ENCODE results near the gene GDE1.

Gene GDE1

DNA sequence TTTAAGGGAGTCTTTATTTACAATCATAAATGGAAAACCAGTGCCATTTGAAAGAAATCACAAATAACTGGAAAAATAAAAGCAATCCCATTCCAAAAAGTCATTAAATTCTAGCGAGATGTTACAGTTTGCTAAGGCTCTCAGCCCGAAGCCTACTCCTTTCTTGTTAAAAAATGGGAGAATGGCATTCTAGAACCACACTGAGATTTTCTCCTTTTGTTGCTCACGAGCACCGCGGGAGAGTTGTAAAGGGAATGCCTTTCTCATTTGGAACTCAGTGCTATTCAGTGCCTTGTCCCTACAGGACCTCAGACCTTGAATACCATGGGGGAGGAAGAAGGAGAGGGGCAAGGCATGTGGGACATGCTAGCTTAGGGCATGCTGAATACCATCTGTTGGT lies 36.3 kb downstream of the GDE1 start:
- DNase-seq: no peak

DNA sequence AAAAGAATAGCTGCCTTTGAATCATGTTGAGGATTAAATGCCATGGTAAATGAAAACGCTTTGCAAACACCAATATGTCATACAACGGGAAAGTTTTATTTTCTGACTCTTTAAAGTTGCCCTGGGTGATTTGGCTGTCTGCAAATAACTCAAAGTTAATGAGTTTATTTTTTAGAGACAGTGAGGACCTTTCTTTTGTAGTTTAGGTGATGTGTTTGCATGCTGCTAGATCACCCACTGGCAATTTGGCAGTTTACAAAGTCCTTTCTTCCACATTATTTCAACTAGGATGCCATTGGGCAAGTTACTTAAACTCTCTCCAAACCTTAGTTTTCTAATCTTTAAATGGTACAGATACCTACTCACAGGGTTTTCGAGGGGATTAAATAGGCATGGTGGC lies 37.8 kb downstream of the GDE1 start:
- no peak for DNase-seq

DNA sequence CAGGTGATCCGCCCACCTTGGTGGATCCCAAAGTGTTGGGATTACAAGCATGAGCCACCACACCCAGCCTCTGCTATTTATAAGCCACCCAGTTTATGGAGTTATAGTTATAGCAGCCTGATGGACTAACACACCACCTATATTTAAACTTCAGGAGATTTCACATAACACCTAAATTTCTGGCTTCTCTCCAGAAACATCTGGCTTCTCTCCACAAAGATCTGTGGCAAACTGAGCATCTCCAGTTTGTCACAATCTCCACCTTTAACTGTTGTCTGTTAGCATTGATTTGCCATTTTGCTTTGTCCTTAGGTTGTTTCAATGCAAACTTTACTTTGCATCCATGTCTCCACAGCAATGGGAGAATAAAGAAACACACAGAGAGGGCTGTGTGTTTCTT lies 39.6 kb downstream of the GDE1 start:
- DNase-seq: no peak

DNA sequence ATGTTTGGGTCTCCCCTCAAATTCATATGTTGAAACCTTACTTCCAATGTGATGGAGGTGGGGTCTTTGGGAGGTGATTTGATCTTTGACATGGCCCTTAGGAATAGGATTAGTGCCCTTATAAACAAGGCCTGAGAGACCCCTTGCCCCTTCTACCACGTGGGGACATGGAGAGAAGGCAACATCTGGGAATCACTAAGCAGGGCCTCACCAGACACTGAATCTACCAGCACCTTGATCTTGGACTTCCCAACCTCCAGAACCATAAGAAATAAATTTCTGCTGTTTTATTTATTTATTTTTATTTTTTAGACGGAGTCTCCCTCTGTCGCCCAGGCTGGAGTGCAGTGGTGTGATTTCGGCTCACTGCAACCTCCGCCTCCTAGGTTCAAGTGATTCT lies 40.1 kb downstream of the GDE1 start:
- DNase-seq: no peak

DNA sequence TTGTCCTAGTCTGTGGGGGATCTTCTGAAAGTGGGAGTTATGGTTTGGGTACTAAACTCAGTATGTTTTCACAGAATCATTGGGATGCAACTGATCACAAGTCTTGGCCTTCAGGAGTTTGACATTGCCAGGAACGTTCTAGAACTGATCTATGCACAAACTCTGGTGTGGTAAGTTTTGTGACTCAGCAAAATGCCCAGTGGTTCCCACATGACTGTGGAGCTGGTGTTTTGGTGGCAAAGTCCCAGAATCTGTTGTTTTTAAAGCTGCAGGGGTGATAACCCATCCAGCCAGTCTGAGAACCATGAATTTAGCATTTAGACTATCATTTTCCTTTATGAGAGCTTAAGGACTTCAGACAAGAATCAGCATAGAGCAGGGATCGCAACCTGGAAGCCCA lies 40.6 kb downstream of the GDE1 start:
- no peak for DNase-seq

DNA sequence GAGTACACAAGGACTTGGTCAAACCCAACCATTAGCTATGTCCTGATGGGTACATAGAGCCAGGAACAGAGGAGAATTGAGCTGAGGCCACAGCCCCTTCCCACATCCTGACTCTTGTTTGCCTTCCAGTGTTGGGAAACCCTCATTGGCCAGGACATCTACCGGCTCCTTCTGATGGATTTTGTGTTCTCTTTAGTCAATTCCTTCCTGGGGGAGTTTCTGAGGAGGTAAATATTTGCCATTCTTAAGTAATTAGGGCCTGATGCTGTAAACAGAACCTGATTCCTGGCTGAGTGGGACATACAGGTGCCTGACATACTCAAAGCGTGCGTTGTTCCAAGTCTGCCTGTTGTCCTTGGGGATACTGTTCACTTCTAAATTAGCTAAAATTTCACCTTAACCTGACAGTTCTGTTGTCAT lies 42.6 kb downstream of the GDE1 start:
- DNase-seq: no peak

DNA sequence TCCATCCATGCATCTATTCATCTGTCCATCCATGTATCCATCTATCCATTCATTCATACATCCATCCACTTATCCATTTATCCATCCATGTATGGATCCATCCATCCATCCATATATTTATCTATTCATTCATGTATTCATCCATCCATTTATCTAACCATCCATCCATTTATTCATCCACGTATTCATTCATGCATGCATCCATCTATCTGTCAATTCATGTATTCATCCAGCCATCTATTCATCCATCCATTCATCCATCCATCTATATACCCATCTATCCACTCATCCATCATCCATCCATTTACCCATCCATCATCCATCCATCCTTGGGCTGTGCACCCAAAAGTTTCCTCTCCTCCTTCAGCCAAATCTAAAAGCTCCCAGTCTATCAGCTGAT lies 43.4 kb downstream of the GDE1 start:
- no peak for DNase-seq

DNA sequence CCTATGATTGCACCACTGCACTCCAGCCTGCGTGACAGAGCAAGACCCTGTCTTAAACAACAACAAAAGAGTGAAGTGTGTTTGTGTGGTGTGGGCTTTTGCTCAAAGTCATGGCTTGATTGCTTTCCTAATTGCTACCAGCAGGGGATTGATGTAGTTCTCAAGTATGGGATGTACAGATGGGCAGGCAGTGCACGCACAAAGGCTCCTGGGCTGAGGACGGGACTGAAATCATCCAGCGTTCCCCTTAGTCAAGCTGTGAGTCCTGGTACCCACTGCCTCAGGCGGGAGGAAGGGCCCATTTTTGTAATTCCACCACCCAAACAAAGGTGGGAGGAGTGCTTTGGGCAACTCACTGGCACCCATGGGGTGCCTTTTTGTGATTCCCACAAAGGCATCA lies 47.3 kb downstream of the GDE1 start:
- no peak for DNase-seq

DNA sequence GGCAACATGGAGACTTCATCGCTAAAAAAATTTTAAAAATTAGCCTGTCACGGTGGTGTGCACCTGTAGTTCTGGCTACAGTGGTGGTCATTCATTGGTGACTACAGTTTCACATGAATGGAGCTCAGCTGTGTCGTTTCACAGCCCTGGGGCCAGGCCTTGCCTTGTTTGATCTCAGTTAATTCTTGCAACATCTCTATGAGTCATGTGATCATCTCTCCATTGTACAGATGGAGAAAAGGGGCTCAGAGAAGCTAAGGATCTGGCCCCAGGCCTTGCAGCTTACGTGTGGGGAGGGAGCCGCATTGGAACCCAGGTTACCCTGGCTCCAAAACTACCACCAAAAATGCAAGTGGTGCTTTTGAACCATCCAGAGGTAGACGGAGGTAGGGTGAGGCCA lies 49.4 kb downstream of the GDE1 start:
- DNase-seq: no peak

DNA sequence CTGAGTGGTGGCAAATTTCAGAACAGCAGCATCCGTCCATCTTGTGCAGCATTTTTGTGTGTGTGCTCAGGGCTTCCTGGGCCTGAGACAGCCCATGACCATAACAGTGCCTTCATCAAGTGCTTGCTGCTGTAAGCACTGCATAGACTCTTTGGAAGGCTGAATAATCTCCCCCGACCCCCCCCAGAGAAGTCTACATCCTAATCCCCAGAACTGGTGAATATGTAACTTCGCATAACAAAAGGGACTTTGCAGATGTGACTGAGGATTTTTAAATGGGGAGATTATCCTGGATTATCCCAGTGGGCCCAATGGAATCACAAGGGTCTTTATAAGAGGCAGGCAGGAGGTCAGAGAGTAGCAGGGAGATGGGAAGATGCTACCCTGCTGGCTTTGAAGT lies 53.6 kb downstream of the GDE1 start:
- no peak for DNase-seq

DNA sequence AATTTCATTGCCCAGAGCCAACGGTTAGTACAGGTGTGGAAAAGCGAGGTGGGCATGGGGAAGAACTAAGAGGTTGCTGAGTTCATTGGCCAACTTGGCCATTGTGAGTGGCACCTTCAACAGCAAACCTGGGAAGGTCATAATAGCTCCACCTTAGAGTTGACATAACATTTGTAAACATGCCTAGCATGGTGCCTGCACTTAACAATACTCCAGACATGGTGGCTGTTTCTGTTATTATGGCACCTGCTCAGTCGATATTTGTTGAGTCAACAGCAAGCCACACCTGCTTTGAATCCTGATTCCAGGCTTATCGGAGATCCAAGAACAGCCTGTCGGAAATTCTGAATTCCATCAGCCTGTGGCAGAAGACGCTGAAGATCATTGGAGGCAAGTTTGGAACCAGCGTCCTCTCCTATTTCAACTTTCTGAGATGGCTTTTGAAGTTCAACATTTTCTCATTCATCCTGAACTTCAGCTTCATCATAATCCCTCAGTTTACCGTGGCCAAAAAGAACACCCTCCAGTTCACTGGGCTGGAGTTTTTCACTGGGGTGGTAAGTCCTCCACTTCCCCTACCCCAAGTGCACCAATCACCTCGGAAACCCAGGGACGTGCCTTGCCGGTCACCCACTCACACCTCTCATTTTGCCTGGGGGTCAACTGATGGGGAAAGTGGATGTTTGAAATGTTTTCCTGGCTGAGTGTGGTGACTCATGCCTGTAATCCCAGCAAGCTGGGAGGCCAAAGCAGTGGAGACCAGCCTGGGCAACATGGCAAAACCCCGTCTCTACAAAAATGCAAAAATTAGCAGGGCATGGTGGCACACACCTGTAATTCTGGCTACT lies 58.2 kb downstream of the GDE1 start:
- DNase-seq: no peak

DNA sequence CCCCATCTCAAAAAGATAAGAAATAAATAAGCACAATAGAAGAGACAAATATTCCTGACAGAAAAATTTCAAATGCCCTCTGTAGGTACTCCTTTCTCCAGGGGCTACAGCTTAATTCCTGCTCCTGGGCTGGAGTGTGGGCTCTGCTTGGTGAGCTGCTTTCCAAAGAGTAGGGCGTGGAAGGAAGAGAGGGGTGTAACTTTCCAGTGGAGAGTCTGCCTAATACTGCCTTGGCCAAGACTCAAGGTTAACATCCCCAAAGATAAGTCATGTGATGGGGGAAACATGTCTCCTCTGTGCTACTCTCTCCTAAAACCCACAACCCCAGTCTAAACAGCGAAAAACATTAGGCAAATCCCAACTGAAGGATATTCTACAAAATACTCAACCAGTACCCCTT lies 61.5 kb downstream of the GDE1 start:
- DNase-seq: no peak

DNA sequence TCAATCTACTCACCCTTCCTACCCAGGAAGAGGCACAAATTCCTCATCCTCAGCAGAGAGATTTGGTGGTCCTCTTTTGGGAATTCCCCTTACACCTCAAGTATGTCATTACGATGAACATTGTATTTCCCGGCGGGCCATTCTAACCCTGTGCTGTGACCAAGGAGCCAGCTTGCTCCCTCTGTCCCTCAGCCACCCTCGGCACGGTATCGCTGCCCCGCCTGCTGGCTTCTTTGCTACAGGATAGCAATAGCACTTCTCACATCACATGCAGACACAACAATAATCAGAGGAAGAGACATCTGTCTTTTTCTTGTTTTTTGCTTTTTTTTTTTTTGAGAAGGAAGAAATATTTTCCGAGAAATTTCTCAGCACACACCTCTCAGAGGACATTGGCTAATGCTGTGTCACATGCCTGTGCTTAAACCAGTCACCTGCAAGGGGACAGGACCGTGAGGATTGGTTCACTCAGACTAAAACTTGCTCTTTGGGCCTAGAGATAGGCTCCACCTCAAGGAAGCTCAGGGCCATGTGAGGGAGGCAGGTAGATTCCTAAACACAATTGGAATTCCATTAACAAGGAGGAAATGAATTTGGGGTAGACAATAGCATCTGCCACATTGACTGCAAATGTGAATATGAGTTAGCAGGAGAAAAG lies 63.0 kb downstream of the GDE1 start:
- no peak for DNase-seq
